DMS153 (cell line): ENCODE data around the gene OSBPL3.
"Not testable (repeated sequence)": the region's sequence is repeated elsewhere in the genome, so short reads cannot be mapped to it uniquely, and the experiment has no call there.

Experiments
- DNase-seq: peaks from one replicate; lab custom pipeline; 2025; lab: John Stamatoyannopoulos, UW

OSBPL3 gene

DNA sequence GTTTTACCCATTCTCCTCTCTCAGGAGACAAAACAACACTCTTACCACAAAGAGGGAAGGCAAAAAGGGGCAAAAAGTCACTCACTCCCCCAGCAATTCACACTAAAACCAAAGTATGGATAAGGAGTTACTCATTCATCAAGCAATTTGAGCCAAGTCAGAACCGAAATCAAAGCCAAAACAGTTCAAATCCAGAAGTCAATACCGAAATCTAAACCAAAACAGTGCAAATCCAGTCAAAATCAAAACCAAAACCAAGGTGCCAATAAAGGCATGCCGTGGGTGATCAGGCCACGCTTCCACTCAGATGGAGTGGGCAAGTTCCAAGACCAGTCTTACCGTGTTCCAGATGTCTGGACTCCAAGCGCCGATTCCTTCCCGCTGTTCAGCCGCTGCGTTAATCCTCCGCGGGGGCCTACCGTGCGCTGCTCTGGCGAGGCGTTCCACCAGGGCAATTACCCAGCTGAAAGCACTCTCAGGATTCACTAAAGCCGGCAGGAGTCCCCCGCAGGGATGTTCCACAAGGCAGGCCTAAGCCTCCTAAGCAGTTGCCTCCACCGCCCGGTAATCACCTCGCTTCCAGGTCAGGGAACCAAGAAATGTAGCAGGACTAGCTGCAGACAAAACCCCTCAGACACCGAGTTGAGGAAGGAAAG lies 185.1 kb downstream of the OSBPL3 start:
- DNase-seq: not testable (repeated sequence)

DNA sequence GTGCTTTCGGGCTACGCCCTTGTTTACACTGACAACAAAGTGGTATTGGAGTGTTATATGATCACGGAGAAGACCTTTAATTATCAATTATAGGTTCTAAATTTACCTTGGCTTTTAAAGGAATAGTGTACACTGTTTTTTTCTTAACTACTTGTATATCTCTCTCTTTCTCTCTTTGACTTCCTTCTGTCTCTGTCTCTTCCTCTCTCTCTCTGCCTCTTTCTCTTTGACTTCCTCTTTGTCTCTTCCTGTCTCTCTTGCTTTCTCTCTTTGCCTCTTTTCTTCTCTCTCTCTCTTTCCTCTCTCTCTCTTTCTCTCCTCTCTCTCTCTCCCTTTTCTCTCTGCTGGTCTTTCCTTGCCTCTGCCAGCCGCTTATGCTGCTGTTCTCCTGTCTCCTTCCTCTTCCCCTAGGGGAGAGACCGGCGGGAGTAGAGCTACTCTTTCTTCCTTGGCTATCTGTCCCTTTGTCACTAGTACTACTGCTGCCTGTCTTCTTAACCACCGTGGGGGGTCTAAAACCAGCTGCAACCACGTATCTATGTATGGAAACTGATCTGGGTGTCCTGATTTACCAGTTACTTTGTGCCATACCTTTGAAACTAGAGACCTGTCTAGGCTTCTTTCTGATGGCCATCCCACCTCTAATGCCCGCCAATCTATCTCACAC lies 185.9 kb downstream of the OSBPL3 start:
- no peak for DNase-seq

DNA sequence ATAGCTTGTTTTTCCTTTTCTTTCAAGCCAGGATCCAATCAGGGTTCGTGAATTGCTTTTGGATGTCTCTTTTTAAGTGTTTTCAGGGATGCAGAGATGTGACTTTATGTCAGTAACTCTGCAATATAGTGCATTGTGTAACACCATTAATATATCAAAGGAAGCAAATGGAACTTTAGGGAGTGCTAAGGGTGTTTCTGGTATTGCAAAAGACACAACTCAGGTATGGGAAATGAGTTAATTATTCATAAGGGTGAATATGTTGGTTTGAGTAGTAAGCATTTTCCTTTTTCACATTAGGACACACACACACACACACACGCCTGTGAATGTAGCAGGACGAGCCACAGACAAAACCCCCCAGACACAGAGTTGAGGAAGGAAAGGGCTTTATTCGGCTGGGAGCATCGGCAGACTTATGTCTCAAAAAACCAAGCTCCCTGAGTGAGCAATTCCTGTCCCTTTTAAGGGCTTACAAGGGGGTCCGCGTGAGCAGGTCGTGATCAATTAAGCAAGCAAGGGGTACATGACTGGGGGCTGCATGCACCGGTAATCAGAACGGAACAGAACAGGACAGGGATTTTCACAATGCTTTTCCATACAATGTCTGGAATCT lies 190.9 kb downstream of the OSBPL3 start:
- no peak for DNase-seq

DNA sequence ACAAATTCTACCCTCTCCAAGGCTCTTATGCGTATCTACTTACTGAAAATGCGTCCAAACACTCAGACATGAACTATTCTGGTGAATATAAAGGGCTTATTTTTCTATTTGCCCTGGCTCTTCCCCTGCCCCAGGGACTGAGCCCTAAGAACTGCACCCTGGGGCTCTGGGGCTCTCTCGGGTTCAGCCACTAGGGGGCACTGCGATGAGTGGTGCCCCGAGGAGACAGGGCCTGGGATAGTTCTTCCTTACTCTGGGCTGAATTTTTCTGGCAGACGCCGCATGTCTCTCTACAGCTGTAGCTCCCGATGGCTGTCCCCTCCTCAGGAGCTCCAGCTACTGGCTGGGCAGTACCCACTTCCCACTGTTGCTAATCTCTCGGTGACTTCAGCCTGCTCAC lies 191.9 kb downstream of the OSBPL3 start:
- no peak for DNase-seq

DNA sequence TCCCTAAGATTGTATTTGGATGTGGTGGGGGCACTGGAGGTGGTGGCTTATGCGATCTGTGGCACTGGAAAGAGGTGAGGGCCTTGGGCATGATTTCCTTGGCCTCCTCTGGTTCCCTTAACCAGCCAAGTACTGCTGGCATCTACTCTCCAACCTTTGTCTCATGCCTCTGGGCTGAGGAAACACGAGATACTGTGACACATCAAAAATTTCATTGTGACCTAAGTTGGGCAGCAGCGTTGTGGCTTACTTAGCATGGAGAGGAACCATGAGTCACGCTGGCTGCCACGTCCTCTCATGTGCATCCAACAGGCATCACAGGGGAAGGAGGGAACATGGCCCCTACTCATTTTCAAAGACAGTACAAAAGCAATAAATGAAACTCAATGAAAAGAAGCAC lies 193.0 kb downstream of the OSBPL3 start:
- no peak for DNase-seq

DNA sequence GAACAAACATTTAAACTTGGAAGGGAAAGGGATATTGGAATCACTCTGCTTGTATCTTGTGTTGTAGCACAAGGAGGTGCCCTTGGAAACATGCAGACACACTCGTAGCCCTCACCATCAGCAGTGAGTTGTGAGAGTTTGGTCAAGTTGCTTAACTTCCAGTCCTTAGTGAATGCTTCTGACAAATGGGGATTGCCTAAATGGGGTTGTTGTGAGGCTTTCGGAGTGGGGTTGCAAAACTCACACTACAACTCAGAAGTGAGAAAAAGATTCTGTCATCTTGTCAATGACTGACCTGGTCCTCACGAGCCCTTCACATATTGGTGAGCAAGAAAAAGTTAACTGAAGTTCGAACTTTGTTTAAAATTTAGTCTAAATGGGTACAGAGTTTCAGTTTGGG lies 193.7 kb downstream of the OSBPL3 start:
- DNase-seq: no peak

DNA sequence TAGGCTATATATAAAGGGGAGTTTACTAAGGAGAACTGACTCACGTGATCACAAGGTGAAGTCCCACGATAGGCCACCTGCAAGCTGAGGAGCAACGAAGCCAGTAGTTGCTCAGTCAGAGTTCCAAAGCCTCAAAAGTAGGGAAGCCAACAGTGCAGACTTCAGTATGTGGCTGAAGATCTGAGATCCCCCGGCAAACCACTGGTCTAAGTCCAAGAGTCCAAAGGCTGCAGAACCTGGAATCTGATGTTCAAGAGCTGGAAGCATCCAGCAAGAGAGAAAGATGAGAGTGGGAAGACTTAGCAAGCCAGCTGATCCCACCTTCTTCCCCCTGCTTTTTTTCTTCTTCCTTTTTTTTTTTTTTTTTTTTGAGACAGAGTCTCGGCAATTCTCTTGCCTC lies 195.7 kb downstream of the OSBPL3 start:
- no peak for DNase-seq

DNA sequence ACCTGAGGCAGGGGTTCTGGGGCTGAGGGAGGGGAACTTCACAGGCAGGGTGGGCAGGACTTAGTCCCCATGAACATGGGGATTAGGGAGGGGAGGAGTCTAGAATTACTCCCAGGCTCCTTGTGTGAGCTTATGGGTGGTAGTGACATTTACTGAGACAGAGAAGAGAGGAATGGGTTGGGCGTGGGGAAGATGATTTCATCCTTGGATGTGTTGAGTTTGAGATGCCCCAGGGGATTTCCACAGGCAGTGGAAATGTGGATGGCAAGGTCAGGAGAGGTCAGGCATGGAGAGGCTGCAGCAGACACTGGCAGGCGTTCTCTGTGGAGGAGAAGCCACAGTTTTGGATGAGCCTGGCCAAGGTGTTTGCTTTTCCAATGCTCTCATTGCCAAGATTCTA lies 196.3 kb downstream of the OSBPL3 start:
- DNase-seq: no peak

DNA sequence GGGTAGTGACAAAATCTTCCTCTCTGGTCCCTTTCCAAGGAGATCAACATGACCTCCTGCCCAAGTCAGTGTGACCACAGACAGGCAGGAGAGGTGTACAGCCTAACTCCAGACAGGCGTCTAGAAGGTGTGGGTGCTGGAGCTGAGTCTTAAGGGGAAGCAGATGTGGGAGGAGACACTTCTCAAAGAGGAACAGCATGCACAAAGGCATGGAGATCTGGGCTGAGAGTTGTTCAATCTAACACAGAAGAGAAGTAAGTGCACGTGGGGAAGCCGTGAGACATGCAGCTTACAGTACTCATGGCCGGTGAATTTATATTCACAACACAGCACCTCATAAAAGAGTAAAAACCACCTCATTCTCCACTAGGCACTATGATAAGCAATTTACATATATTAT lies 198.9 kb downstream of the OSBPL3 start:
- no peak for DNase-seq

DNA sequence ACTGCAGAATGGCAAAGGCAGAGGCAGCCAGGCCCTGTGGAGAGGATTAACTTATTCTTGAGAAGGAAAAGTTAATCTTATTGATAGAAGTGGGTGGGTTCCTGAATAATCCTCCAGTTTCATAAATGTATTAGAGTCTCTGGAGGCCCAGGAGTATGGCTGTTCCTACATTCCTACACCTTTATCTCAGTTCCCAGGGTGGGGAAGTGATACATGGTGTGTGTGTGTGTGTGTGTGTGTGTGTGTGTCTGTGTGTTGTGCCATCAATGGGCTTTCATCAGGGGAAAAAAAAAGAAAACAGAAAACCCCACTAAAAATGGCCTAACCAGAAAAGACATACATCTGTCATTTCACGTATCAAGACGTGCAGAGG lies 200.7 kb downstream of the OSBPL3 start:
- DNase-seq: no peak

DNA sequence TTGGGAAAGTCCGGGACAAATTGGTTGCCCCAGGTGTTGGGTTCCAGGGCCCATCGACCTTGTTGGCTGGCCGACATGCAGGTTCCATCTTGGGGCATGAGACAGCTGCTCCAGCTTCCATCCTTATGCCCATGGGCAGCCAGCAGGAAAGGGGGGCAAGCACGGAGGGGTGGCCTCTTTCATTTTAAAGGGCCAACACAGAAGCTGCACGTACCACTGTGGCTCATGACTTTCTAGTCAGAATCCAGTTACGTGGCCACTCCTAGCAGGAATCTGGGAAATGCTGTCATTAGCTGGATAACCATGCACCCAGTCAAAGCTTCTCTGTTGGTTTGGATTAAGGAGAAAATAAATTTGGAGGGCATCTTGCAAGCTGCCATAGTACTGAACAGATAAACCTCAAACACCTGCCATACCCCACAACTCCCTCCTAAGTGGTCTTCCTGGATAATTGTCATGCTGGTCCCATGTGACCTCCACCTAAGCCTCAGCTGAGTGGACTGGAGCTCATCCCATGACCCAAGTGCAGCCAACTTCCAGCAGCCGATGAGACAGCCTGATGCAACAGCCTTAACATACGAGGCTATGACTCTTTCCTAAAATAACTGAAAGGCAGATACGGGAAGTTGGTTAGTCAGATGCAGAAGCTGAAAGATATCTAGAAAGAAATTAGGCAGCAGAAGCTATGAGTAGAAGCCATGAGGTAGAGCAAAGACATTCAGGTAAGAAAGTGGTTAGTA lies 201.3 kb downstream of the OSBPL3 start:
- no peak for DNase-seq

DNA sequence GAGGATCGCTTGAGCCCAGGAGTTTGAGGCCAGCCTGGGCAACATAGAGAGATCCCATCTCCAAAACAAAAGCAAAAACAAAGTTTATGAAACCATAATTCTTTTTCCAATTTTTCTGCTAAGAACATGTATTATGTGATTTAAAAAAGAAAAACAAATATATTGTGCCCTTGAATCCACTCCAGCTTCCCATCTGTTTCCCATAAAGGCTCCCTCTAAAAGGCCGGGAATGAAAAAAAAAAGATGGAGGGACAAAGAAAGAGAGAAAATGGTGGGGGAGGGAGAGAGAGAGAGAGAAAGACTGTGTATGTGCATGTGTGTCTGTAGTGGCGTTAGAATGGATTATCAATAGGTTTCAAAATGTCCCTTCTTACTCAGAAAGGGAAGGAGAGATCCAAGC lies 202.2 kb downstream of the OSBPL3 start:
- no peak for DNase-seq

DNA sequence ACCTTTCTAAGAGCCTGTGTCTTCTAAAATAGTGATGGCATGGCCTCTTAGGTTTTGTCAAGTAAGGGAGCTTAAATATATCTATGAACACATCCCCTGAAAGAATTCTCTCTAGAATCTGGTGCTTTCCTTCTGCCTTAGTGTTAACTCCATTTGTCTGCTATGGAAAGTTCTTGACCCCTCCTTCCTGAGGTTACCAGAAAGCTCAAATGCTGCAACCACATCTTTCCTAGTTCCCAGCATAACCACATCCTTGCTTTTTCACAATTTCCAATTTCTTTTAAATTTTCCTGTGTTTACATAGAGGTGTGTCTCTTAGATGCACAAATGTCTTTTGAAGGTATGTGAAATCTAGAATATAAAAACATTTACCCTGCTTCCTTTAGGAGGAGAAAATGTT lies 206.3 kb downstream of the OSBPL3 start:
- DNase-seq: no peak

DNA sequence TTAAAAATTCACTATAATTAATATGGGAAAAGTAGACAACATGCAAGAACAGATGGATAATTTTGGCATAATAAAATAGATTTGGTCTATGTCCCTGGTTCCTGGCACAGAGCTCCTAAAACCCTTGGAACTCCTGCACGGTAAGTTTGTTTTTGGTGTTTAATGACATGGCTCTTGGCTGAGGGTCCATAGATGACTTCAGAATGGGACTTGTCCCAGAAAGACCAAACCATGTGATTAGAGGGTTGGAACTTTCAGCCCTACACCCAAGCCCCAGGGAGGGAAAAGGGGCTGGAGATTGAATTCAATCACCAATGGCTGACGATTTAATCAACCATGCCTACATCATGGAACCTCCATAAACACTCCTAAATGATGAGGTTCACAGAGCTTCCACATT lies 210.1 kb downstream of the OSBPL3 start:
- DNase-seq: no peak

DNA sequence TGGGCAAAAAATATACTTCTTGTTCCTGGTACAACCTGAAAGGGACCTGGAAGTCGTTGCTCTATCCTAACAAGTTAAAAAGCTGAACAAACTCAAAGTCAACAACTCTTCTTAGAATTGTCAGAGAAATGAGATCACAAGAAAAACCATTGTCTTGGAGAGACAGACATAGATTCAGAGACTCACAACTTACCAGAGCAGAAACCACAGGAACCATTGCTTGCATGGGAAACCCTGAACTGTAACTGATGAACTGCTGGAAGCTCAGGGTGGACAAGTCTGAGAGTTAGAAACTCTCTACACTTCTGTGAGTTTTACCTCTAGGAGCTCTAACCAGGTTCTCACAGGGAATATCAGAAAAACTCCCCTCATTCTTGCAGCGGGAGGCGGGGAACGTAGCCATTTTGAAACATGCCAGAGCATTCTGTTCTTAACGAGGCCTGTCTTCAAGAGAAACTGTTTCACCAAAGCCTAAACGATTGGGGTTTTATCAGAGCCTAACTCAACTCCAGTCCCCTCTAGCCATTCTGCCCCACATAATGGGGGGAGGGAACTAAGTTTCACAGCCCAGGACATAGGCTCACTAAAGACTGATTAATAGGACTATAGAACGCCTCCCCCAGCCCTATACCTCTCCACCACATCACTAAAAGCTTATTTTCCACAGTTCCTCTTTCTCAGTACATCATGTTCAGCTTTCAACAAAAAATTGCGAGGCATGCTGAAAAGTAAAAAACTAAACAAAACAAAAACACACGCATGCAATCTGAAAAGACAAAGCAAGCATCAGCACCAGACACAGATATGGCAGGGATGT lies 210.8 kb downstream of the OSBPL3 start:
- DNase-seq: no peak

DNA sequence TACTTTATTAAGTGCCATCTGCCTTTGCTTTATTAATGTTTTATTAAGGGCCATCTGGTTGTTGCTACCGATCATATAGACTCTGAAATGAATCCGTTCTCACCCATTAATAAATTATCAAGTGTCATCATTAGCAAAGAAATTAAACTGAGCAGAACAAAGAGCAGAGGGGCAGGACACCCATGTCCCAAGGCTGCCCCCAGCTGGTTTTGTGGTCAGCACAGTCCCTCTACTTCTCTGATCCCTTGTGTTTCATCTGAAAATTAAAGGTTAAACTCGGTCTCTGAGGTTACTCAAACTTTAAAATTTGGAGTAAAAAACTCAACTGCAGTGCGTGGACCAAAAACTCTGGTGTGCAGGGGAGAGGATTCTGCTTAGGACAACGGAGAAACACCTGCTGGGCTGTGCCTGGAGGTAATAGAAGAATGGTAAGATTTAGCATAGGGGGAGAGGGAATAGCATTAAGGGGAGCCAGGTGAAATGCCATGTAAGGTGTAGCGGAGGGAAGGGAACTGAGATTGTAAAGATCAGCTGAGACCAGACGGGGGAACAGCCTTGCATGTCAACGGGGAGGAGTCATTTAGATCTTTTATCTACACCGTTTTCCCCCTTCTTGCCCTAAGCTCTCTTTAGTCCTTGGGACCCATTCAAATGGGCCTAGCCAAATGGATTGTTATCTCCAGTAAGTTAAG lies 212.0 kb downstream of the OSBPL3 start:
- DNase-seq: no peak

DNA sequence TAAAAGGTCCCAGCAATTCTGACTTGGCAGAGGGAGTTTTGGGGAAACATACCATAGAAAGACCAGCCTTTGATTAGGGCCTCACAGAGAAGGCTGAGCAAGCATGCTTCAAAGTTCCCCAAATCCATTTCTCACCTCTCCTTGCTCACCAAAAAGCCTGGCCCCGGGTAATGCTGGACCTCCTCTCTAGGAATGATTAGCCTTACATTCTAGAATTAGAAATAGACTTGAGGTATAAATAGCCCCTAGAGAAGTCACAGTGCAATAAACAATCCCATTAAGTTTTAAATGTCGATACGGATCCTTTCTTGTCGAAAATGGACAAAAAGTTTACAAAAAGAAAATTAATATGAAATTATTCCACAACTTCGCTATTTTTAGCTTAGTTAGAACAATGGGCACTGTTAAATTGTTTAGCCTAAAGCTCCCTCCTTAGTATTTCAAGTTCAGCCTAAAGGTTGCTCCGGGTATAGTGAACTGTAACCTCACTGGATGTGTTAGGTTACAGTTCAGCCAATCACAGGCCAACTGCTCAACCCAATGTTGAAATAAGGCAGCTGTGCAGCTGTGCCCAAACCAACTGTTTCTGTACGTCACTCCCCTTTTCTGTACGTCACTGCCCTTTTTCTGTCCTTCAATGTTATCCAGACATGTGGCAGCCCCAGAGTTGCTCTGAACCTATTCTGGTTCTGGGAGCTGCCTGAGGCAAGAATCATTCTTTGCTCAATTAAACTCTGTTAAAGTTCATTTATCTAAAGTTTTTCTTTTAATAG lies 214.8 kb downstream of the OSBPL3 start:
- no peak for DNase-seq

DNA sequence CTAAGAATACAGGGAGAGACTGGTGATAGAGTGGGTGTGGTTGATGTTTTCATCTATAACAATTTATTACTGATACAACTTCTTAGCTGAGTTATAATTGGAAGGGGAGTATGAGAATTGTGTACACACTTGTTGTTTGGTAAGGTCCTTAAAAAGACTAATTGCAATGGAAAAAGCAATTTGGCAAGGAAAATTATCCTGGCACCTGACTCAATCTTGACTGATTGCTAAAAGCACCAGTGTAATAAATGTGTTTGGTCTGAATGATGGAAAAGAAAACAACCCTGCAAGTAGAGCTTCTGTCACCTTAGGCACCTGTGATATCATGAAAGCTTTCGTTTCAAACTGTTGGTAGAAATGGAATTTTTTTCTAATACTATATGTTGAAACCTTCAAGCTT lies 216.0 kb downstream of the OSBPL3 start:
- DNase-seq: no peak

DNA sequence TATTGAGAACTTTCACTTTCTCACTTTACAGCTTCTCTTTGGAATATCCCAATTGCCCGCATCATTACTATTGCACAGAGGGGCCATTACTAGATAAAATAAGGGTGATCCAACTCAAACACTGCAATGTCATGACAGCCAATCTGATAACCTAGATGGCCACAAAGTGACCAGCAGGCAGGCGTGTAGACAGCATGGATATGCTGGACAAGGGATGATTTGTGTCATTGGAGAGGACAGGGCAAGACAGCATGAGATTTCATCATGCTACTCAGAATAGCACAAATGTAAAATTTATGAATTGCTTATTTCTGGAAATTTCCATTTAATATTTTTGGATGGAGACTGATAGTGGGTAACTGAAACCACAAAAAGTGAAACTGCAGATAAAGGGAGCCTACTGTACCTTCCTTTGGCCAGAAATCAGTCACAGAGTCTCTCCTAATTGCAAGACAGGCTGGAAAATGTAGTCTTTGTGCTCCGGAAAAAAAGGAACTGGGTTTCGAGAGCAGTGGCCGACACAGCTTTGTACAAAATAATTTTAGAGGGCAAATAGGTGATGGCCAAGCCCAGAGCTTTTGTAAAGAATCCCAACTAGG lies 216.6 kb downstream of the OSBPL3 start:
- no peak for DNase-seq

DNA sequence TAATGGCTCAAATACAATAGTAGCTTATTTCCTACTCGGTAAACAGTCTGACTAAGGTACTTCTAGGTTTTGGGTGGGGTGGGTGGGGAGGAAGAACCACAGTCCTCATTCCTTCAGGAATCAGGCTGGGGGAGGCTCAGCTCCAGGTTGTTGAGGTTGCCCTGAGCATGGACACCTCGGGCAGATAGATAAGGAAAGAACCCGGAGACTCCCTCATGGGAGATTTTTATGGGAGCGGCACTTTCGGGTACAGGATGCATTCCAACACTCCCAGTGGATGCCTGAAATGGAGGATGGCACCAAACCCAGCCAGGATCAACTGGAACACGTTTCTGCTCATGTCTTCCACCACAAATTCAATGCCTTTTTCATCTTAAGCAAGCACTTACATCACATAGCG lies 217.2 kb downstream of the OSBPL3 start:
- no peak for DNase-seq
